ENCODE data around the gene SPTBN4. TPM values are rescaled to one million over a fixed set of nuclear protein-coding genes. Genes with fewer than 3 reads are reported as not detected.

Gene SPTBN4
- total RNA-seq, 4 donors from 2014 or later = 1.4 to 5.1 (median 2.3) TPM

- no peak for TF ChIP-seq CTCF (IDR thresholded peaks at IDR 0.05; ENCODE audit: low read depth)
These were observed 1.1 kb upstream of the SPTBN4 start, which contains the start of gene BLVRB for GRCh38 chr19:40465557-40466218. BLVRB (minus strand) TSS chr19:40465745; CDS start chr19:40465688, 57 bp downstream.

GRCh38 chr19:40466219-40466984, 399 bp upstream of the SPTBN4 start:
- TF ChIP-seq CTCF (IDR thresholded peaks at IDR 0.05; ENCODE audit: low read depth) = no peak

GRCh38 chr19:40469011-40469410, 2.2 kb downstream of the SPTBN4 start:
- TF ChIP-seq CTCF (IDR thresholded peaks at IDR 0.05; ENCODE audit: low read depth) = no peak

- no peak for TF ChIP-seq CTCF (IDR thresholded peaks at IDR 0.05; ENCODE audit: low read depth)
These were observed 4.3 kb downstream of the SPTBN4 start for GRCh38 chr19:40471111-40471510.

- no peak for TF ChIP-seq CTCF (IDR thresholded peaks at IDR 0.05; ENCODE audit: low read depth)
These were observed 5.7 kb downstream of the SPTBN4 start for GRCh38 chr19:40472516-40472915.

GRCh38 chr19:40474737-40475136, 7.9 kb downstream of the SPTBN4 start:
- TF ChIP-seq CTCF (IDR thresholded peaks at IDR 0.05; ENCODE audit: low read depth) = no peak

GRCh38 chr19:40486017-40486416, 19.2 kb downstream of the SPTBN4 start:
- no peak for TF ChIP-seq CTCF (IDR thresholded peaks at IDR 0.05; ENCODE audit: low read depth)

Measured in subcutaneous adipose tissue (tissue), 4 donors.